ENCODE results near the gene ERVW-1. TPM values are rescaled to one million over a fixed set of nuclear protein-coding genes. Genes with fewer than 3 reads are reported as not detected.
"Not testable (repeated sequence)": the region's sequence is repeated elsewhere in the genome, so short reads cannot be mapped to it uniquely, and the experiment has no call there.

Gene ERVW-1
- polyA plus RNA-seq, 3 donors, result not detected

DNA sequence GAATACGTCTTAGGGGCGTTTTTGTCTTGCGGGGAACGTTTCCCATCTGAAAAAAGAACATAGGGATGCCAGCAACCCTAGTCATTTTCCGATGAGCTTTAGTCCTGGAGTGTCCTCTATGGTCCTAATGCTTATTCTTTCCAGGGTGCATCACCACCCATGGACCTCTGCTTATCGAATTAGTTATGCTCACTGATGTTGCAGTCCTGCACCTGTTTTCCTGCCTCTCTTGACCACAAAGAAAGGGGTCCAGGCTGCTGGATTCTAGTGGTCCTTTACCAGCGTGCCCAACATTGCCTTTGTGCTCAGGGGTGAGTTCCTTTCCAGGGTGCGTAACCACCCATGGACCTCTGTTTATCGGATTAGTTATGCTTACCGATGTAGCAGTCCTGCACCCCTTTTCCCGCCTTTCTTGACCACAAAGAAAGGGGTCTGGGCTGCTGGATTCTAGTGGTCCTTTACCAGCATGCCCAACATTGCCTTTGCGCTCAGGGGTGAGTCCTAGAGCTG lies 2.4 kb downstream of the ERVW-1 start:
- DNase-seq; H3K9me3 Mint-ChIP-seq; H3K4me1 ChIP-seq (ENCODE audit: control insufficient read depth in 1 of 2, insufficient read depth in 2 of 2, low read length in 2 of 2); H3K27me3 ChIP-seq (ENCODE audit: control insufficient read depth in 2 of 2, insufficient read depth in 2 of 2, low read length in 2 of 2); H3K27ac Mint-ChIP-seq; H3K4me2 ChIP-seq (replicated peaks; ENCODE audit: extremely low read depth, low read length, poor library complexity, severe bottlenecking); intact Hi-C loops (cut with micrococcal nuclease); H4K20me1 ChIP-seq (ENCODE audit: insufficient read depth, low read length); H3K4me3 Mint-ChIP-seq; H3K9ac ChIP-seq (ENCODE audit: insufficient read depth, low read length, poor library complexity, severe bottlenecking); H3K9me3 ChIP-seq (replicated peaks in 1 of 2; ENCODE audit: control insufficient read depth in 1 of 2, insufficient read depth in 1 of 2, low read length in 2 of 2); H3K4me1 Mint-ChIP-seq; H3K36me3 ChIP-seq (replicated peaks in 1 of 2; ENCODE audit: control insufficient read depth in 1 of 2, insufficient read depth in 2 of 2, low read length in 2 of 2); H3K79me2 ChIP-seq (ENCODE audit: insufficient read depth, low read length); H2AFZ ChIP-seq (ENCODE audit: insufficient read depth, low read depth, low read length, poor library complexity, severe bottlenecking); H3K27me3 Mint-ChIP-seq (ENCODE audit: low read depth in 3 of 3); H3K4me3 ChIP-seq (replicated peaks in 1 of 3; ENCODE audit: low read depth in 2 of 3, low read length in 3 of 3); H3K27ac ChIP-seq (ENCODE audit: low read depth in 1 of 2, low read length in 2 of 2): not testable (repeated sequence)
- H3K36me3 Mint-ChIP-seq, result peaks cover 18 to 28% of the 10 kb centered on the region in 2 donors
- 98% methylated on average over 8 of the region's 12 CpGs for WGBS (ENCODE audit: insufficient coverage)

DNA sequence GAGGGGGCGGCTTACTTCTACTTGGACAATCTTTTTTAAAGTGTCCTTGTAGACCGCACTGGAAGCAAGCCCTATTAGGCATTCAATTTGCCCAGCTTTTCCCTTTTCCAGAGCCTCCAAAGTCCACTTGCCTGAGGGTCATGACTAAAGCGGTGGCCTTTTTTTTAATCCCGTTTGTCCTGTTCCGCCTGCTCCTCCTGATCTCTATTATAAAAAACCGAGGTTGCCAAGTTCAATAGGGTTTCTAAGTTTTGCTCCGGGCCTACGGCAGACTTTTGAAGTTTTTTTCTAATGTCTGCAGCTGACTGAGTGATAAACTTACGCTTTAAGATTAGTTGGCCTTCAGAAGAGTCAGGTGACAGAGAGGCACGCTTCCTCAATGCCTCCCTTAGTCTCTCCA lies 3.8 kb downstream of the ERVW-1 start:
- peaks cover 22 to 38% of the 10 kb centered on the region in 2 donors for H3K36me3 Mint-ChIP-seq
- H3K4me1 Mint-ChIP-seq; H2AFZ ChIP-seq (ENCODE audit: insufficient read depth, low read depth, low read length, poor library complexity, severe bottlenecking); DNase-seq; intact Hi-C loops (cut with micrococcal nuclease); H4K20me1 ChIP-seq (ENCODE audit: insufficient read depth, low read length); H3K79me2 ChIP-seq (ENCODE audit: insufficient read depth, low read length); H3K36me3 ChIP-seq (replicated peaks in 1 of 2; ENCODE audit: control insufficient read depth in 1 of 2, insufficient read depth in 2 of 2, low read length in 2 of 2); H3K4me3 ChIP-seq (replicated peaks in 1 of 3; ENCODE audit: low read depth in 2 of 3, low read length in 3 of 3); H3K27ac Mint-ChIP-seq; H3K4me1 ChIP-seq (ENCODE audit: control insufficient read depth in 1 of 2, insufficient read depth in 2 of 2, low read length in 2 of 2); H3K27me3 ChIP-seq (ENCODE audit: control insufficient read depth in 2 of 2, insufficient read depth in 2 of 2, low read length in 2 of 2); H3K4me3 Mint-ChIP-seq; H3K27me3 Mint-ChIP-seq (ENCODE audit: low read depth in 3 of 3); H3K9me3 ChIP-seq (replicated peaks in 1 of 2; ENCODE audit: control insufficient read depth in 1 of 2, insufficient read depth in 1 of 2, low read length in 2 of 2); H3K4me2 ChIP-seq (replicated peaks; ENCODE audit: extremely low read depth, low read length, poor library complexity, severe bottlenecking); H3K9me3 Mint-ChIP-seq; H3K9ac ChIP-seq (ENCODE audit: insufficient read depth, low read length, poor library complexity, severe bottlenecking); H3K27ac ChIP-seq (ENCODE audit: low read depth in 1 of 2, low read length in 2 of 2): not testable (repeated sequence)
- WGBS (ENCODE audit: insufficient coverage), result 100% methylated on average over 3 of the region's 10 CpGs

DNA sequence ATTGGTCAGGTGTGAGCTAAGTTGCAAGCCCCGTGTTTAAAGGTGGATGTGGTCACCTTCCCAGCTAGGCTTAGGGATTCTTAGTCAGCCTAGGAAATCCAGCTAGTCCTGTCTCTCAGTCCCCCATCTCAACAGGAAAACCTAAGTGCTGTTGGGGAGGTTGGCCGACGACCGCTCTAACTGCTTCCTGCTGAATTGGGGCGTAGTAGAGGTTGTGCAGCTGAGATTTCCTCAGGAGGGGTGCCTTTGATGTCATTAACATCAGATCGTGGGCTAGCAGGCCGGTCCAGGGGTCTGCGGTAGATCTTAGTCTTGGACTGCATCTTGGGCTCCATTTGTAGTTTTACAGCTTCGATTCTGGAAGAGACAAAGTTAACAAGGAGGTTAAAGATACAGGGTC lies 9.2 kb downstream of the ERVW-1 start:
- H4K20me1 ChIP-seq (ENCODE audit: insufficient read depth, low read length), result not testable (repeated sequence)

More for the DNA sequence above, 9.2 kb downstream of the ERVW-1 start:
- H3K27me3 ChIP-seq (ENCODE audit: control insufficient read depth in 2 of 2, insufficient read depth in 2 of 2, low read length in 2 of 2); H3K4me1 ChIP-seq (ENCODE audit: control insufficient read depth in 1 of 2, insufficient read depth in 2 of 2, low read length in 2 of 2); H3K4me1 Mint-ChIP-seq; intact Hi-C loops (cut with micrococcal nuclease); H3K4me3 Mint-ChIP-seq; H2AFZ ChIP-seq (ENCODE audit: insufficient read depth, low read depth, low read length, poor library complexity, severe bottlenecking); H3K9ac ChIP-seq (ENCODE audit: insufficient read depth, low read length, poor library complexity, severe bottlenecking); H3K9me3 ChIP-seq (replicated peaks in 1 of 2; ENCODE audit: control insufficient read depth in 1 of 2, insufficient read depth in 1 of 2, low read length in 2 of 2); H3K4me2 ChIP-seq (replicated peaks; ENCODE audit: extremely low read depth, low read length, poor library complexity, severe bottlenecking); DNase-seq; H3K27ac ChIP-seq (ENCODE audit: low read depth in 1 of 2, low read length in 2 of 2); H3K4me3 ChIP-seq (replicated peaks in 1 of 3; ENCODE audit: low read depth in 2 of 3, low read length in 3 of 3); H3K27ac Mint-ChIP-seq; H3K27me3 Mint-ChIP-seq (ENCODE audit: low read depth in 3 of 3); H3K79me2 ChIP-seq (ENCODE audit: insufficient read depth, low read length): not testable (repeated sequence)
- WGBS (ENCODE audit: insufficient coverage), result 98% methylated on average over 6 of the region's 9 CpGs
- peaks cover 0 to 18% of the 10 kb centered on the region in 2 donors for H3K36me3 ChIP-seq (replicated peaks in 1 of 2; ENCODE audit: control insufficient read depth in 1 of 2, insufficient read depth in 2 of 2, low read length in 2 of 2)
- H3K9me3 Mint-ChIP-seq, result peaks cover 10 to 17% (median 14%) of the 10 kb centered on the region in 7 donors
- H3K36me3 Mint-ChIP-seq, result peaks cover 23 to 45% of the 10 kb centered on the region in 2 donors

All from CD14-positive monocyte (primary cell).